Stimulated activated CD4-positive, alpha-beta T cell treated with anti-CD3 and anti-CD28 coated beads, Interleukin-2, amount 100 ng/mL, for 4 hours (primary cell): Measurements from ENCODE around the gene DFFA.

Source experiments
- DNase-seq: peaks from one replicate; pipeline ENCODE4 v3.0.0-alpha.2; 2020; ENCODE audit warnings: low read depth

DFFA gene, protein sequence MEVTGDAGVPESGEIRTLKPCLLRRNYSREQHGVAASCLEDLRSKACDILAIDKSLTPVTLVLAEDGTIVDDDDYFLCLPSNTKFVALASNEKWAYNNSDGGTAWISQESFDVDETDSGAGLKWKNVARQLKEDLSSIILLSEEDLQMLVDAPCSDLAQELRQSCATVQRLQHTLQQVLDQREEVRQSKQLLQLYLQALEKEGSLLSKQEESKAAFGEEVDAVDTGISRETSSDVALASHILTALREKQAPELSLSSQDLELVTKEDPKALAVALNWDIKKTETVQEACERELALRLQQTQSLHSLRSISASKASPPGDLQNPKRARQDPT

DNA sequence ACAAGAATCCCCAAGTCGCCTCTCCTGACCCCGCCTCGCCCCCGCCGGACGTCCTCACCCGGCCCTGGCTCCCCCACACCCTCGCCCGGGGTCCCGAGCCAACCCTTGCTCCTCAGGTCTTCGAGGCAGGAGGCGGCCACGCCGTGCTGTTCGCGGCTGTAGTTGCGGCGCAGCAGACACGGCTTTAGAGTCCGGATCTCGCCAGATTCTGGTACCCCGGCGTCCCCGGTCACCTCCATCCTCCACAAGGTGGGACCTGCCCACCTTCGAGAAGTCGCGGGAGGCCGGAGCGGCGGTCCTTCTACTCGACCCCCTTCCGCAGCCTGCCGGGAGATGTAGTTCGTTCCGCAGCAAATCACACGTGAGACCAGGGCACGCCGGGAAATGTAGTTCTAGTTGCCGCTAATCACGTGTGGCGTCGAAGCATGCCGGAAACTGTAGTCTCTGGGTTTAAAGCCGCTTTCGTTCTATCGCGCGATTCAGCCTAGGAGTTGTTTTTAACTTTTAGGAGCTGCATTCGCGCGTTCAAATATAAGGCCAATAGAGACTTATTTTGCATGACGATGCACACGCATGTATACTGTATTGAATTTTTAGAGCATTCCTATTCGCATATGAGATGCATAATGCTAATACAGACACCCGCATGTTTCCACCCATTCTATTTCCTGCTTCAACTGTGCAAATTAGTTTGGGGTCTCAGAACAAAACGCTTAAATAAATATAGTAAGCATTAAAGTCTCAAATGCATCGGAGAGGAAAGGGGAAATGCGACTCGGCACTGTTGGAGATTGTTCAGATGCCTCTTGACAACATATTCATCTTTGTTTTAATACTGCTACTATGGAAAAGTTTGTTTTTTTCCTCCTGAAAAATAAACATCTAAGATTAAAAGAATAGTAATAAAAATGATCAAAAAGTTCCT is at the start of gene DFFA:
DFFA (minus strand) TSS at position 310 of the 925 bp plus-strand sequence; CDS start at position 239, 71 bp downstream.
- DNase-seq = peak; percentile 86

- DNase-seq = no peak
Observed at GRCh38 chr1:10521537-10522157, 49.3 kb upstream of the DFFA start.

- DNase-seq = no peak
Observed at GRCh38 chr1:10520952-10521351, 48.6 kb upstream of the DFFA start.

GRCh38 chr1:10520497-10520896 is 48.2 kb upstream of the DFFA start:
- DNase-seq = no peak

DNA sequence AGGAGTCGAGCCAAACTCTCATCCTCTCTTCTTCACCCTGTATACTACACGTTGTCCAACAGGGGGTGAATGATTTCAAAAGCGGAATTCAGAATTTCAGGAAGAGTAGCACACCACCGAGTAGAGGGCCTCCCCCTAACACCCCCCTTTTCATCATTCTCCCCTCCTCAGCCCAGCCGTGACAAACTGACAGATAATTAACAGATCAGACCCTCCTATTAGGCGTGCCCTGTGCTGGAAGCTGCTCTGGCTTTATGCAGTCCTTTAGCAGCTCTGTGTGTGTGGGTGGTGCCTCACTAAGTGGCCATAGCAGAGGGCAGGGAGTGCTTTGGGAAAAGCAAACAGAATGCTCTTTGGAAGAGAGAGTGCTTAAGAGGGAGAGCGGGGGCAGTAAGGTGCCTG is 46.7 kb upstream of the DFFA start:
- DNase-seq = no peak

GRCh38 chr1:10517677-10517982 is 45.3 kb upstream of the DFFA start:
- no peak for DNase-seq

DNA sequence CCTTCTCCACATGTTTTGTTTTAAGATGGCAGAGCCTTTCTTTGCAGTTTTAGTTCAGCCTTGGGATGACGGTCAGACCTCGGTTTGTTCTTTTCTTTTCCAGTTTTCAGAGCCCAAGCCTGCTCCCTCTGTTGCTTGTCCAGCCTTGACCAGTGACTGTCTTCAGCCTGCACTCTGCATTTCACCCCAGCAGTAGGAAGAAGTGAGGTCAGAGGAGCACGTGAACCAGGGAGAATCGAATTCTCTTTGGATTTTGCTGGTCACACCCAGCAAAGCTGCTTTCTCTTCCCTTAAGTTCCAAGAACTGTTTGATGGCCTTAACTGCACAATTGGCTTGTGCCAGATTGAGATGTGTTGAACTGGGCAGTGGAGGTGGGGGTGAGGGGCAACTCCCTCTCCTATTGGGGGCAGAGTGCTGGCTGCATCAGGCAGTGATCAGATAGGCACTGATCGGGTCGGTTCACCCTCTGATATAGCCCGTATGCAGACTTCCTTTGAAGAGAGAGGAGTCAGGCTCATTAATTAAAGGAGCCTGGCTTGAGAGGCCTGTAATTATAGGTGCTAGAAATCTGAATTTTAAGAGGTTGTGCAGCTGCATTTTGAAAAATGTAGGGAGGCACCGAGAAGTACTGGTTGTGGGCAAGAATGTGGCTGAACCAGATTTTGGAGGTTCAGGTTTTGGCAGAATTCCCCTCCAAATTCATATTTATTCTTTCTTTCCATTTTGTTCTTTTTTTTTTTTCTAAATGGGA is 44.8 kb upstream of the DFFA start:
- DNase-seq = no peak

- no peak for DNase-seq
Observed at GRCh38 chr1:10515976-10516750, 43.8 kb upstream of the DFFA start.

DNA sequence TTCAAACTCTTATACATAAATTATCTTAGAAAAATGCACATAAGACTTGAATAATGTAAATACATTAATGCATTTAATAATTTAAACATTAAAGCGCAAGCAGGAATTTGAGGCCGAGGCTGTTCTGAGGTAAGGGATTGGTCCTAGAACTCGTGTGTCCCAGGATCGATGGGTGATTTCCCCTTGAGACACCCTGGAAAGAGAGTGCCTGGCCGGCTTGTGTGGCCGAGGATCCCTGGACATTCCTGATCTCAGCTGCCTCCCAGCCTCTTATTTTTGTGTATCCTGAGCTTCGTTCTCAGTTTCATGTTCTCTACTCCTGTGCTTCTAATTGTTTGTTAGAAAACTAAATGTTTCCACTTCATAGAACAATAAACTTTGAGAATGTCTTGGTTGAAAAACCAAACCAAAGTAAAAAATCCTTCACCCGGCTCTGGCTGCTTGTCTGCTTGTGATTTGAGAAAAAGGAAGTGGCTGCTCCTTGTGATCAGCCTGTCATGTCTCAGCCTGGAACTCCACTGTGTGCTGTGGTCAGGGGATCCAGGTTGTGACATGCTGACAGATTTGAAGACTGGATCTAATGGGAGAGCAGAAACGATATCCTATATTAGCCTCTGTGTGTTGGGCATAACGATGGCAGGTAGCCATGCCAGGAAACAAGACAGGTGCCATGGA is 43.1 kb upstream of the DFFA start:
- no peak for DNase-seq

DNA sequence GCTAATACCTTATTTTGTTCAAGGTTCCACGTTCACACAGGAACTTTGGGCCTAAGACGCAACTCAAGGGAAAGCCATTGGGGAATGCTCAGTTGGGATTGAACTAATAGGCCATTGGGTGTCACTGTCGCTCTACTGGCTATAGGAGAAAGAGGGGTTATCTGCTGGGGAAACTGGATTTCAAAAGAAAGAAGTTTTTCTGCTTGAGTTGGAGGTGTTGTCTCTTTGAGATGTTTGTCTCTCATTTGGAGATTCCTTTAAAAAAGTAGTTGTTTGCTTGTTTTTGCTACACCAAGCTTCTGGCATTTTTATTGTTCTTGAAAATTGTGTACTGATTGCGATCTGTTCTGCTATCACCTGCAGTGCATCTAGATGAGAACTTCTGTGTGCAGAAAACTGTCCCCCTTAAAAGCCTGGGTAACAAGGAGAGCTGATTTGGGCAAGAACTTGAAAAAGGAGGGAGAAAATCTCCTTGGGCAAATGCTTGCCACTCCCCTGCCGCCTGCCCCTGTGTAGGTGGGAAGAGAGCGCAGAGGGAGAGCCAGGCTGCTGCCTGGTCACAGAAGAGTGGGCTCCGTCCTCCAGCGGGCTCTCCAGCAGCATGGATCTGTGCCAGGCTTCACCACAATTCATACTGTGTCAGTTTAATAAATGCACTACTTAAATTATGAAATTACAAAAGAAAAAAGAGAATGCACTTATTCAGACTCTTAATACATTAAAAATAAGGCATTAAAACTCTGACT is 42.3 kb upstream of the DFFA start:
- DNase-seq = no peak

- DNase-seq = no peak
Observed at GRCh38 chr1:10513199-10513598, 40.9 kb upstream of the DFFA start.

- no peak for DNase-seq
Observed at GRCh38 chr1:10511494-10511885, 39.2 kb upstream of the DFFA start.

DNA sequence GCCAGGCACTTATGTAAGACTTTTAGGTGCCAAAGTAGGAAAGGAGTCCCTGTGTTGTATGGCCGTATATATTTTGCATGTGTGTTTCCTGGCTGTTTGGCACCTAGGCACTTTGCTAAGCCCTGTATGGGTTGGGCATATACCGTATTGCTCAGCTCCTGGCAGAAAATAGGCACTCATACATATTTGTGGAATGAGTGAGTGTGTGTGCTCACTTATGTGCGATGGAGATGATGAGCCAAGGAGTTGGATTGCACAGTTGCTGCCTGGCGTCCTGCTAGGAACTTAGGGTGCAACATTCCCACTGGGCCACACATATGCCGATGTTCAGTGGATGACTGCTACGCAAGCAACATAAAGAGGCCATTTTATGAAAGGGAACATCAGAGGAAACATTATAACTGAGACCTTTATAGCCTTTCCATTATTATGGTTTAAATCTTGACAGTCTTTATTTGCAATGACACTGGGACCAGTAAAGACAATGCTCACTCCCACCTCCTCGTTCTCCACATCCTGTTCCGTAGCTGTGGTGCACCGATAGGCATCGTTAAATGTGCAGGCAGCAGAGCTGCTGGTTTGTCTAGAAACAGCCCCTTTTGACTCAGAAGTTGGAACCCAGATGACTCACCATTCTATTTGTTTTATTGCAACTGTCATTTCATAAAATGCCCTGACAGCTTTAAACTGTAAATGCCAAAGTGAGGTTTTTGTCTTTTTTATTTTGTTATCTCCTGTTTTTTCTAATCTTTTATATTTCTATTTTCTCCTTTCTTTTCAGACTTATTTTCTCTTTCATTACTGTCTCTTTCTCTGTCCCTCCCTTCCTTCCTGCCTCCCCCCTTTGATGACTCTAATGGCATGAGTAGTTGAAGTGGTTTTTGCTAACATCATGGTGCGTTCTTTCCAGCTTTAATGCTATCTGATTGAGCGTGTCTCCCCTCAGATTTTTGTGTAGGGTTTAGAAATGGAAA is 38.5 kb upstream of the DFFA start:
- DNase-seq = peak; percentile 74

DNA sequence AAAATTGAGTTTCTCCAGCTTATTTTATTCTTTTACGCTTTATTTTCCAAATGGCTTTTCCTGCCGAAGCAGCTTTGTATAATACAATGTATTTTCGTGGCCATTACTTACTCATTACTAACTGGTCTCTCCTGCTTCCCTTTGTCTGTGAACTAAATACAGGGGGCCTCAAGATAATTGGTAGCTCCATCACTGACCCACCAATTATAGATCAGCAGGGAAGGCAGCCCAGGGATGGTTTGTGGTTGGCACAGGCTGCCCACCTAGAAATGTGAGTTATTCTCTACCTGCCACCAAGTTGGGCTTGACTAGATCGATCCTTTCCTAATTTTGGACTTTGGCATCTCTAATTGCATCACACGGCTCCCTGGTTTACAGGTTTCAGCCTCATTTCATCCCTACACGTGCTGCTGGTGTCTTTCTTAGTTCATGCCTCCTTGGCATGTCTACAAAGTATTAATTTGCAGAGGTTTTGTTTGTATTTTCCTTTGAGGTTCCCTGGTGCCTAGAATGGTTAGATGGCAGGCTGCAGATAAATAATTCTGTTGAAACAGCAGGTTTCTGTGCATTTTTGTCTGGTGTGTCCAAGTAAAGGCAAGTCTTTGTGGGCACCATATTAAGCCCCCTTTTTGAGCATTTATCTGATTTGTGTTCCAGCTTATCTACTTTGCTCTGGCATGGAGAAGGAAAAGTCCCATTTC is 37.6 kb upstream of the DFFA start:
- no peak for DNase-seq

DNA sequence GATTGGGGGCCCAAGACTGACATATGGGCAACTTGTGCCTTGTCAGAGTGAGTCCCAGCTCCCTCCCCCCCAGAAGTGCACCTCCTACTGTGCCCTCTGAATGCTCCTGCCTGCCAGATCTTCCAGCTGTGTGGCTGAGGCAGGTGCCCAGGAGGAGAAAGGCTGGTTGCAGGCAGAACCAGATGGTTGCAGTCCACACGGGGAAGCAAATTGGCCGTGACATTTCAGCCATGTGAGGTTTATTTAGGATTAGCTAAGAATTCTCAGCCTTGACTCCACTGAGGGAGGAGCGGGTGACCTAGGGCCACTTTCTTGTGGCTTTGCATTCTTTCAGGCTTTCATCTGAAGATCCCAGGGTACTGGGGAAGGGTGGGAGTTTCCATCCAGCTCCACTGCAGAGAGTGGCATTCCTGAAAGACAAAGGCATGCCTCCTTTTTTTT is 36.2 kb upstream of the DFFA start:
- DNase-seq = no peak

GRCh38 chr1:10507111-10507879 is 35.0 kb upstream of the DFFA start:
- peak; percentile 31 for DNase-seq

DNA sequence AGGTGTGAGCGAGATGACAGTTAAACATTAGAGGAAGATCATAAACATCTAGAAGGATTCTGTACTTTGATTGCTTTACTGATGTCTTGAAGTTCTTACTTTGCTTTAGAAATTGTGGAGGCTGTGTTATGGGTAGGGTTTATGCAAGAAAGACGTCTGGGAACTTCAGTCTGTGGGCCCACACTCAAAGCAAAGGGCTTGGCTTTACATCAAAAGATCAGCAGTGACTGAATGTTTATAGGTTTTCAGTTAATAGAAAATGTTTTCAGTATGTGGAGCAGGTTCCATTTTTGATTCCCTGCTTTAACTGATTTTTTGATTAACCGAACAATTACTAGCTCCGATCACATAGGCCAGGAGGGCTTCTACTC is 34.3 kb upstream of the DFFA start:
- no peak for DNase-seq
